ENCODE data around the gene PIK3R4. TPM values are rescaled to one million over a fixed set of nuclear protein-coding genes. Genes with fewer than 3 reads are reported as not detected.

PIK3R4 gene
- total RNA-seq: 10 to 100 TPM; 20.1 to 27.5 (median 23.6) TPM
- long read RNA-seq, donor 1, full-length matches to known transcripts: 8 of 14 reads
- long read RNA-seq, donor 1, partial matches to known transcripts: 6 of 14 reads
- long read RNA-seq, donor 1, other reads (novel, unspliced or antisense): 0 of 14 reads
- long read RNA-seq, donor 2, full-length matches to known transcripts: 1 of 1 reads
- long read RNA-seq, donor 2, partial matches to known transcripts: 0 of 1 reads
- long read RNA-seq, donor 2, other reads (novel, unspliced or antisense): 0 of 1 reads

DNA sequence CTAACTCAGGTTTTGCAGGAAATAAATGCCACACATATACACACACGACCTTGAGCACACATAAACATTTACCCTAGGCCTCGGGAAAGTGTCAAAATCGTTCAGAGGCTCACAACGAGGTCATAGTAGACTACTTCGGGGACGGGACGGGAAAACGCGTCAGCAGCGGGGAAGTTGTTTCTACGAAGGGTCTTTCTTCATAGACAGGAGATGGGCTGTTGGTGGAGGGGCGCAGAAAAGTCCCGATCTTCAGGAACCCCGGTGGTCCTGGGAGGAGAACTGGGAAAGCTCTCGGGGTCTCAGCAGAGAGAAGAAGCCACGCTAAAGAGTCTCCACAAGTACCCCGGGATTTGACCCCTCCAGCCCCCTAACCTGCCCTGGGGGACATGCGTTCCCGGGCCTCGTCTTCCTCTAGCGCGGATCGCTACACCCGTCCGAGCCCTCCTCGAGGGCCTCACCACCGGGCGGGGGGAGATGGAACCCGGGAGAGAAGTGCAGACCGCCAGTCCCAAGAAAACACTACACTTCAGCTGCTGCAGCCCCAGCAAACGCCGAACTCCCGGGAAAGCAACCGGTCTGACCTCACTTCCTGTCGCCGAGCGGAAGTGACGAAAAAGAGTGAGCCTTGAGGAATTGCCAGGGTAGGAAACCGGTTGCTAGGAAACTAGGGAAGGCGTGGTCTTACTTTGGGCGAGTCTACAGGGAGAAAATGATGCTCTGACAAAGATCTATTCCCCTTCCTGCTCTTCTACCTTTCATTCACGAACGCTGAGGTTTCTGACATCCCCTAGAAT, at the start of gene PIK3R4:
Gene PIK3R4 (minus strand): TSS at position 584 of the 794 bp plus-strand sequence. CDS start 1,611 bp downstream, outside the sequence.
- Histone ChIP-seq H3K4me1 (ENCODE audit: low read depth) (peaks cover 19% of the 10 kb centered on the region), H3K9me3 (no peaks in the 10 kb centered on the region), H3K4me3 (peak within 1 kb of the TSS; percentile 78), H3K36me3 (ENCODE audit: low read depth) (no peaks in the 10 kb centered on the region)
- TF ChIP-seq, protein P1, sequence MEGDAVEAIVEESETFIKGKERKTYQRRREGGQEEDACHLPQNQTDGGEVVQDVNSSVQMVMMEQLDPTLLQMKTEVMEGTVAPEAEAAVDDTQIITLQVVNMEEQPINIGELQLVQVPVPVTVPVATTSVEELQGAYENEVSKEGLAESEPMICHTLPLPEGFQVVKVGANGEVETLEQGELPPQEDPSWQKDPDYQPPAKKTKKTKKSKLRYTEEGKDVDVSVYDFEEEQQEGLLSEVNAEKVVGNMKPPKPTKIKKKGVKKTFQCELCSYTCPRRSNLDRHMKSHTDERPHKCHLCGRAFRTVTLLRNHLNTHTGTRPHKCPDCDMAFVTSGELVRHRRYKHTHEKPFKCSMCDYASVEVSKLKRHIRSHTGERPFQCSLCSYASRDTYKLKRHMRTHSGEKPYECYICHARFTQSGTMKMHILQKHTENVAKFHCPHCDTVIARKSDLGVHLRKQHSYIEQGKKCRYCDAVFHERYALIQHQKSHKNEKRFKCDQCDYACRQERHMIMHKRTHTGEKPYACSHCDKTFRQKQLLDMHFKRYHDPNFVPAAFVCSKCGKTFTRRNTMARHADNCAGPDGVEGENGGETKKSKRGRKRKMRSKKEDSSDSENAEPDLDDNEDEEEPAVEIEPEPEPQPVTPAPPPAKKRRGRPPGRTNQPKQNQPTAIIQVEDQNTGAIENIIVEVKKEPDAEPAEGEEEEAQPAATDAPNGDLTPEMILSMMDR (IDR thresholded peaks at IDR 0.05): no peak
- DNase-seq (peak; percentile 92 to 99 (median 92)), ATAC-seq (peak; percentile 97)
- intact Hi-C loops (cut with DNase I, micrococcal nuclease): loop anchor here in 1 of 2 donors (5.0 kb wide), 1 partner anchor 151 kb away; no protein-coding TSS in a partner anchor

DNA sequence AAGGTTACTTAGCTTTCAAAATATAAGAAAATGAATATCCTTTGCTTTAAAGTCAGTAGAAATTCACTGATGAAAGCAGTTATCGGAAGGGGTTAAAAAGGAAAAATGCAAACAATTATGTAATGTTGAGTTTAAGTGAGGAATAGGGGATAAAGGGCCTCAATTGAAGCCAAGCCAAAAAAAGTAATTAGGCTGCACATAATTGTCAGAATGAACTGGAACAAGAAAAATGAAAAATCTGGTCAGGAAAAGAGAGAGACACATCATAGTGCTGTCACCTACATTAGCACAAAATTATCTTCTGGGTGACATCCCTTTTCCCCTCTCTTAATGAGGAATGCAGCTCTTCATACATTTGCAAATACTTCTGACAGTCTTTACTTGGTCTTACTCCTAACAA, 48.8 kb upstream of the PIK3R4 start:
- no peaks in the 10 kb centered on the region for H3K36me3 ChIP-seq (ENCODE audit: low read depth)
- intact Hi-C loops (cut with DNase I, micrococcal nuclease): no loop called here
- H3K4me3 ChIP-seq: no peak overlapping the region
- DNase-seq (no peak), ATAC-seq (no peak)
- H3K9me3 ChIP-seq: no peaks in the 10 kb centered on the region
- TF ChIP-seq, protein P1 (IDR thresholded peaks at IDR 0.05): no peak
- H3K4me1 ChIP-seq (ENCODE audit: low read depth): peaks cover under 1% of the 10 kb centered on the region

DNA sequence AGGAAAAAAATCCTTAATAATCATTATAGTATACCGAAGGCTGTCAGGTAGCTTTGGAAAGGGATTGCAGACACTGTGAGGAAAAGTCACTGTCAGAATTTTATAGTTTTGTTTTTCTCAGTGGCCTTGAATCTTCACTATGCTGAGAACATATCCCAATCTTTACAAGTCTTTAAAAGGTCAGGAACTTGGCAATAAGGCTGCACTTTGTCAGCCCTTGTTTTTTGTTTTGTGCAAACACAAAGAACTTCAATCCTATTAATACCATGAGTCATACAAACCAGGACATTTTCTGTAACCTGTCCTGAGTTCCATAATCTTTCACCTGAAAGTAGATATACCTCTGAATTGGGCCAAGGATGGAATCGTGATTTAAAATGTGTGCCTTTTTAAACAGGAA, 45.6 kb upstream of the PIK3R4 start:
- H3K4me1 ChIP-seq (ENCODE audit: low read depth): peaks cover 14% of the 10 kb centered on the region
- H3K9me3 ChIP-seq: no peaks in the 10 kb centered on the region
- H3K4me3 ChIP-seq: no peak overlapping the region
- intact Hi-C loops (cut with DNase I, micrococcal nuclease): no loop called here
- H3K36me3 ChIP-seq (ENCODE audit: low read depth): no peaks in the 10 kb centered on the region
- TF ChIP-seq, protein P1 (IDR thresholded peaks at IDR 0.05): no peak
- ATAC-seq: no peak
- no peak for DNase-seq

DNA sequence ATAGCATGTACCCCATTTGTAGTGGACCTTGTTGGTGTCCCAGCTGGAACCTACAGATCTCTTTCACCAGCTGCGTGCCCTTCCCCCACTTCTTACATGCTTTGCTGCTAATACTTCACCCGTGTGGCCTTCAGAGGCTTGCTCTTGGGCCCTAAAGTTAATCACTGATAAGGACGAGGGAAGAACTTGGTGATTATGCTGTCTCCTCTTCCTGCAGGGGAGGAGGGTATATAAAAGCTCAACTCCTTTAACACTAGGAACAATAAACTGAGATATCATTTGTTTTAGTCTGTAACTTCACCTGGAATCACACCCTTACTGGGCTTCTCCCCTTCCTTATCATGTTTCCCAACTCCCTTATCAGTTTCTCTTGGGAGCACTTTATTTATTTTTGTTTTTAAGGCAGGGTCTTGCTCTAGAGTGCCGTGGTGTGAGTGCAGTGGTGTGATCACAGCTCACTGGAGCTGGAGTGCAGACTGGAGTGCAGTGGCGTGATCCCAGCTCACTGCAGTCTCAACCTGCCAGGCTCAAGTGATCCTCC, 43.2 kb upstream of the PIK3R4 start:
- peaks cover 14% of the 10 kb centered on the region for H3K4me1 ChIP-seq (ENCODE audit: low read depth)
- DNase-seq (peak; percentile 55 to 70 (median 59)), ATAC-seq (peak; percentile 93)
- no peak overlapping the region for H3K4me3 ChIP-seq
- no peaks in the 10 kb centered on the region for H3K9me3 ChIP-seq
- TF ChIP-seq, protein P1 (IDR thresholded peaks at IDR 0.05): no peak
- intact Hi-C loops (cut with DNase I, micrococcal nuclease): no loop called here
- no peaks in the 10 kb centered on the region for H3K36me3 ChIP-seq (ENCODE audit: low read depth)

DNA sequence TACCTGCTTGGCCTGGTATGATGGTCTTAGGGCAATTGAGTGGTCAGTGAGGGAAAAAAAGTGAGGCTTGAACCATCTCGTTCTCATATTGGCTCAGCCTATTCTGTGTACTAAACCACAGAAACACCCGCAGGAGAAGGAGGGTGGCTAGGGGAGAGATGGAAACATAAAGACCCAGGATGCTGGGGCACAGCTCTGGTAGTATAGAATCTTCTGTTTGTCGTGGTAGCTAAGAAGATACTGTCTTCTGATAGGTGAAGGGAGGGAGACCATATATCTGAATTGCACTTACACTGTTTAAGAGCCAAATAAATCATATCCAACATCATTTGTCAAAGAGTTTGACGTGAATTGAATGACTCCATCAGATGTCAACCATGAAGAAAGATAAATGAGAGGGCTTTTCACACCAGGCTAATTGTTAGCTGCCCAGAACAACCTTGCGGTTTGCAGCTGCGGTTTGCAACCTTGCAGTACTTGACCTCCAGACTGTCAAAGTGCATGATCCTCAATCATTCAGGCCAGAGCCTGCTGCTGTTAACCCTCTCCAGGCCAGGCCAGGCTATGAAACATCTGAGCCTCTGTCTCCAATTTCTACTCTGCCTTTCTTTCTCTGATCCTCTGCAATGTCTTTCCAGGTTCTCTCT, 40.9 kb upstream of the PIK3R4 start:
- Histone ChIP-seq H3K4me1 (ENCODE audit: low read depth) (peaks cover 19% of the 10 kb centered on the region), H3K9me3 (no peaks in the 10 kb centered on the region), H3K4me3 (no peak overlapping the region), H3K36me3 (ENCODE audit: low read depth) (no peaks in the 10 kb centered on the region)
- TF ChIP-seq, protein P1 (IDR thresholded peaks at IDR 0.05): no peak
- ATAC-seq (no peak), DNase-seq (no peak)
- intact Hi-C loops (cut with DNase I, micrococcal nuclease): no loop called here
